Measurements from ENCODE around the gene CA12.
"Not testable (repeated sequence)": the region's sequence is repeated elsewhere in the genome, so short reads cannot be mapped to it uniquely, and the experiment has no call there.

CA12 gene

GRCh38 chr15:63332367-63333124, 49.1 kb downstream of the CA12 start:
- no peak for DNase-seq
- Mint-ChIP-seq H3K4me3 (no peak overlapping the region), H3K4me1 (no peaks in the 10 kb centered on the region)

GRCh38 chr15:63331456-63331855, 50.2 kb downstream of the CA12 start:
- H3K4me3 Mint-ChIP-seq = no peak overlapping the region
- H3K27ac Mint-ChIP-seq = no peak overlapping the region
- no peaks in the 10 kb centered on the region for H3K9me3 Mint-ChIP-seq
- H3K4me1 Mint-ChIP-seq = no peaks in the 10 kb centered on the region
- no peaks in the 10 kb centered on the region for H3K27me3 Mint-ChIP-seq
- DNase-seq (no peak), ATAC-seq (peak; percentile 66)
- no peaks in the 10 kb centered on the region for H3K36me3 Mint-ChIP-seq (ENCODE audit: low read depth)

More at GRCh38 chr15:63332367-63333124, 49.1 kb downstream of the CA12 start:
- H3K27ac Mint-ChIP-seq = no peak overlapping the region
- H3K27me3 Mint-ChIP-seq = no peaks in the 10 kb centered on the region
- H3K36me3 Mint-ChIP-seq (ENCODE audit: low read depth) = no peaks in the 10 kb centered on the region
- no peaks in the 10 kb centered on the region for H3K9me3 Mint-ChIP-seq
- no peak for ATAC-seq

- DNase-seq (no peak), ATAC-seq (no peak)
- H3K27ac Mint-ChIP-seq = no peak overlapping the region
- H3K9me3 Mint-ChIP-seq = no peaks in the 10 kb centered on the region
- H3K4me3 Mint-ChIP-seq = no peak overlapping the region
- no peaks in the 10 kb centered on the region for H3K36me3 Mint-ChIP-seq (ENCODE audit: low read depth)
- no peaks in the 10 kb centered on the region for H3K4me1 Mint-ChIP-seq
- no peaks in the 10 kb centered on the region for H3K27me3 Mint-ChIP-seq
Measured at GRCh38 chr15:63330926-63331325, 50.7 kb downstream of the CA12 start.

GRCh38 chr15:63329567-63330350, 51.9 kb downstream of the CA12 start:
- no peak for DNase-seq
- no peak for ATAC-seq
- H3K4me1 Mint-ChIP-seq = no peaks in the 10 kb centered on the region
- no peaks in the 10 kb centered on the region for H3K27me3 Mint-ChIP-seq
- no peak overlapping the region for H3K27ac Mint-ChIP-seq
- H3K36me3 Mint-ChIP-seq (ENCODE audit: low read depth) = no peaks in the 10 kb centered on the region
- no peaks in the 10 kb centered on the region for H3K9me3 Mint-ChIP-seq
- no peak overlapping the region for H3K4me3 Mint-ChIP-seq

- Mint-ChIP-seq H3K4me1 (no peaks in the 10 kb centered on the region), H3K9me3 (no peaks in the 10 kb centered on the region), H3K27me3 (no peaks in the 10 kb centered on the region), H3K27ac (no peak overlapping the region), H3K36me3 (ENCODE audit: low read depth) (no peaks in the 10 kb centered on the region), H3K4me3 (no peak overlapping the region)
- ATAC-seq = no peak
- DNase-seq = no peak
Measured at GRCh38 chr15:63327648-63328421, 53.8 kb downstream of the CA12 start.

- H3K27ac Mint-ChIP-seq = no peak overlapping the region
- H3K4me1 Mint-ChIP-seq = no peaks in the 10 kb centered on the region
- no peak for DNase-seq
- no peak for ATAC-seq
- H3K27me3 Mint-ChIP-seq = no peaks in the 10 kb centered on the region
- H3K4me3 Mint-ChIP-seq = no peak overlapping the region
- no peaks in the 10 kb centered on the region for H3K36me3 Mint-ChIP-seq (ENCODE audit: low read depth)
- H3K9me3 Mint-ChIP-seq = no peaks in the 10 kb centered on the region
Measured at GRCh38 chr15:63324770-63325169, 56.9 kb downstream of the CA12 start.

- no peaks in the 10 kb centered on the region for H3K36me3 Mint-ChIP-seq (ENCODE audit: low read depth)
- DNase-seq = no peak
- H3K27me3 Mint-ChIP-seq = no peaks in the 10 kb centered on the region
- H3K4me1 Mint-ChIP-seq = no peaks in the 10 kb centered on the region
- ATAC-seq = no peak
- H3K4me3 Mint-ChIP-seq = no peak overlapping the region
- H3K27ac Mint-ChIP-seq = no peak overlapping the region
- H3K9me3 Mint-ChIP-seq = no peaks in the 10 kb centered on the region
Measured at GRCh38 chr15:63323798-63324563, 57.7 kb downstream of the CA12 start.

GRCh38 chr15:63322541-63322940, 59.1 kb downstream of the CA12 start:
- H3K27ac Mint-ChIP-seq = no peak overlapping the region
- H3K36me3 Mint-ChIP-seq (ENCODE audit: low read depth) = no peaks in the 10 kb centered on the region
- DNase-seq (no peak), ATAC-seq (no peak)
- no peak overlapping the region for H3K4me3 Mint-ChIP-seq
- no peaks in the 10 kb centered on the region for H3K9me3 Mint-ChIP-seq
- no peaks in the 10 kb centered on the region for H3K27me3 Mint-ChIP-seq
- no peaks in the 10 kb centered on the region for H3K4me1 Mint-ChIP-seq

GRCh38 chr15:63321462-63321861, 60.2 kb downstream of the CA12 start:
- Mint-ChIP-seq H3K4me1 (no peaks in the 10 kb centered on the region), H3K9me3 (no peaks in the 10 kb centered on the region), H3K27me3 (no peaks in the 10 kb centered on the region), H3K27ac (no peak overlapping the region), H3K36me3 (ENCODE audit: low read depth) (no peaks in the 10 kb centered on the region), H3K4me3 (no peak overlapping the region)
- DNase-seq (no peak), ATAC-seq (no peak)

- not testable (repeated sequence) for H3K27me3 Mint-ChIP-seq, H3K9me3 Mint-ChIP-seq, H3K4me1 Mint-ChIP-seq
Measured at GRCh38 chr15:63320981-63321380, 60.7 kb downstream of the CA12 start.

GRCh38 chr15:63320446-63320845, 61.2 kb downstream of the CA12 start:
- not testable (repeated sequence) for ATAC-seq; H3K36me3 Mint-ChIP-seq (ENCODE audit: low read depth); H3K27ac Mint-ChIP-seq; H3K27me3 Mint-ChIP-seq; H3K4me3 Mint-ChIP-seq; DNase-seq; H3K9me3 Mint-ChIP-seq; H3K4me1 Mint-ChIP-seq

More at GRCh38 chr15:63320981-63321380, 60.7 kb downstream of the CA12 start:
- not testable (repeated sequence) for DNase-seq; H3K27ac Mint-ChIP-seq; ATAC-seq; H3K36me3 Mint-ChIP-seq (ENCODE audit: low read depth); H3K4me3 Mint-ChIP-seq

GRCh38 chr15:63319065-63319464, 62.6 kb downstream of the CA12 start:
- no peaks in the 10 kb centered on the region for H3K4me1 Mint-ChIP-seq
- H3K27ac Mint-ChIP-seq = no peak overlapping the region
- H3K4me3 Mint-ChIP-seq = no peak overlapping the region
- DNase-seq (no peak), ATAC-seq (no peak)
- H3K9me3 Mint-ChIP-seq = no peaks in the 10 kb centered on the region
- H3K36me3 Mint-ChIP-seq (ENCODE audit: low read depth) = no peaks in the 10 kb centered on the region
- H3K27me3 Mint-ChIP-seq = no peaks in the 10 kb centered on the region

- ATAC-seq = no peak
- H3K27me3 Mint-ChIP-seq = no peaks in the 10 kb centered on the region
- H3K36me3 Mint-ChIP-seq (ENCODE audit: low read depth) = no peaks in the 10 kb centered on the region
- H3K27ac Mint-ChIP-seq = no peak overlapping the region
- DNase-seq = no peak
- H3K9me3 Mint-ChIP-seq = no peaks in the 10 kb centered on the region
- H3K4me3 Mint-ChIP-seq = no peak overlapping the region
- no peaks in the 10 kb centered on the region for H3K4me1 Mint-ChIP-seq
Measured at GRCh38 chr15:63318344-63318743, 63.3 kb downstream of the CA12 start.

- no peaks in the 10 kb centered on the region for H3K9me3 Mint-ChIP-seq
- H3K27ac Mint-ChIP-seq = no peak overlapping the region
- no peaks in the 10 kb centered on the region for H3K4me1 Mint-ChIP-seq
Measured at GRCh38 chr15:63314409-63314808, 67.2 kb downstream of the CA12 start.

More at GRCh38 chr15:63314409-63314808, 67.2 kb downstream of the CA12 start:
- DNase-seq (no peak), ATAC-seq (no peak)
- Mint-ChIP-seq H3K36me3 (ENCODE audit: low read depth) (peaks cover 4% of the 10 kb centered on the region), H3K4me3 (no peak overlapping the region), H3K27me3 (no peaks in the 10 kb centered on the region)

Measured in activated naive CD8-positive, alpha-beta T cell treated with anti-CD3 and anti-CD28 coated beads, Interleukin-2, amount 50 U/mL, for 24 hours (primary cell).